ENCODE data around the gene VDR.

Gene VDR

DNA sequence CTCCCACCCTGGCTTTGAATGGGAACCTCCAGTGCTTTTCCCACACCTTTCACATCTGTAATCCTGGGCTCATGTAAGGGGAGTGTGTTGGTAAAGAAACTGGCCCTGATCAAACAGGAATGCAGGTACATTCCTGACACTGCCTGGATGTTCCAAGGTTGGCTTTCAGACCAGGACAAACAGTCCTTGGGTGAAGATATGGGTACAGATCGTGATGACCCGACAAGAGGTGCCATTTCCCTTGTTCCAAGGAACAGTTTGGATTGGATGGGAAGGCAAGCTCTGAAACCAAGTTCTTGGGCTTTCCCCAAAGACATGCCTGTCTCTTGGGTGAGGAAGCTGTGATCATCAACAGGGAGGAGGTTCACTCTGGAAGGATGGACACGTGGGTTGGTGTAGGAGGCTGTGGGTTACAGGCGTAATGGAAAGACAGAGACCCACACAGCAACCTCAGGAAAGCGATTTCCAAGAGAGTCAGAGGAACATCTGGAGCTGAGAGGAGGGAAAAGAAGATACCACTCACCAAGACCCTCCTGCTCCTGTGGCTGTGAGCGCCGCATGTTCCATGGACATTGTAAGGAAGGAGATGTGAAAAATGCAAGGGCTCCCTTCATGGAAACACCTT is 26.4 kb downstream of the VDR start:
- TF ChIP-seq, protein P1, sequence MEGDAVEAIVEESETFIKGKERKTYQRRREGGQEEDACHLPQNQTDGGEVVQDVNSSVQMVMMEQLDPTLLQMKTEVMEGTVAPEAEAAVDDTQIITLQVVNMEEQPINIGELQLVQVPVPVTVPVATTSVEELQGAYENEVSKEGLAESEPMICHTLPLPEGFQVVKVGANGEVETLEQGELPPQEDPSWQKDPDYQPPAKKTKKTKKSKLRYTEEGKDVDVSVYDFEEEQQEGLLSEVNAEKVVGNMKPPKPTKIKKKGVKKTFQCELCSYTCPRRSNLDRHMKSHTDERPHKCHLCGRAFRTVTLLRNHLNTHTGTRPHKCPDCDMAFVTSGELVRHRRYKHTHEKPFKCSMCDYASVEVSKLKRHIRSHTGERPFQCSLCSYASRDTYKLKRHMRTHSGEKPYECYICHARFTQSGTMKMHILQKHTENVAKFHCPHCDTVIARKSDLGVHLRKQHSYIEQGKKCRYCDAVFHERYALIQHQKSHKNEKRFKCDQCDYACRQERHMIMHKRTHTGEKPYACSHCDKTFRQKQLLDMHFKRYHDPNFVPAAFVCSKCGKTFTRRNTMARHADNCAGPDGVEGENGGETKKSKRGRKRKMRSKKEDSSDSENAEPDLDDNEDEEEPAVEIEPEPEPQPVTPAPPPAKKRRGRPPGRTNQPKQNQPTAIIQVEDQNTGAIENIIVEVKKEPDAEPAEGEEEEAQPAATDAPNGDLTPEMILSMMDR (IDR thresholded peaks at IDR 0.05; ENCODE audit: low read depth, low read length): no peak
- no peak overlapping the region for H3K4me3 ChIP-seq (ENCODE audit: low read depth, low read length)

DNA sequence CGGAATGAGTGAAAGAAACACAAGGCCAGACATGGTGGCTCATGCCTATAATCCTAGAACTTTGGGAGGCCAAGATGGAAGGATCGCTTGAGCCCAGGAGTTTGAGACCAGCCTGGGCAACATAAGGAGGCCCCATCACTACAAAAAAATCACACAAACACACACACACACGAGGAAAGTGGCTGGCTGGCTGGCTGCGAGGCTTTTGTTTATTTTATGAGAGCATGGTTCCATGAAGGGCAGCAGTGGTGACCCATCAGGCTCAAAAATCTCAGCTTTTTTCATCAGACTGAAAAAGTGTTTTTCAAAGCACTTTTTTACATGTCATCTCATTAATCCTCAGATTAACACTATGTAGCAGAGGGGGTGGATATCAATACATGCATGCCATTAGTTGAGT is 27.7 kb downstream of the VDR start:
- no peak overlapping the region for H3K4me3 ChIP-seq (ENCODE audit: low read depth, low read length)
- TF ChIP-seq, protein P1 (IDR thresholded peaks at IDR 0.05; ENCODE audit: low read depth, low read length): no peak

DNA sequence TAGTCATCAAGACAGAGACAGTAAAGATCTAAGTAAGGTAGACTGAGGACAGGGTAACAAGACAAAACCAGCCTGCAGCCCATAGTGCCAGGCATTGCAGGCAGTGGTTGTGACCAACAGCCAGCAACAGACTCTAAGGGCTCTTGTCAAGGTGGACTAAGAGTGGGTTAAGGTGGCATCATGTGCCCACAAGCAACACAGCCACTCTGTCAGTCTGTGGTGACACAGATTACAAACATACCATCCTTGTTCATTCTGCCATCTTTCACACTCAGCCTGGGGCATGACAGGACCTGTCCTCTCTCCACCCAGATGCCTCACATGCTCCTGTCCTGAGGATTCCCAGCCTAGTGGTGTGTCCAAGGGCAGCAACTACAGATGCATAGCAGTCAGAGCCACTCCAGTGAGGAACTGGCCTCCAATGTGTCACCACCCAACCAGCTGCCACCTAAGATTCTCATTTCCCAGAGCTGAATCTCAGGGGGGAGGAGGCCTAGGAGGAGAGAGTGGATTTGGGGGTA is 28.3 kb downstream of the VDR start:
- no peak overlapping the region for H3K4me3 ChIP-seq (ENCODE audit: low read depth, low read length)
- TF ChIP-seq, protein P1 (IDR thresholded peaks at IDR 0.05; ENCODE audit: low read depth, low read length): no peak

DNA sequence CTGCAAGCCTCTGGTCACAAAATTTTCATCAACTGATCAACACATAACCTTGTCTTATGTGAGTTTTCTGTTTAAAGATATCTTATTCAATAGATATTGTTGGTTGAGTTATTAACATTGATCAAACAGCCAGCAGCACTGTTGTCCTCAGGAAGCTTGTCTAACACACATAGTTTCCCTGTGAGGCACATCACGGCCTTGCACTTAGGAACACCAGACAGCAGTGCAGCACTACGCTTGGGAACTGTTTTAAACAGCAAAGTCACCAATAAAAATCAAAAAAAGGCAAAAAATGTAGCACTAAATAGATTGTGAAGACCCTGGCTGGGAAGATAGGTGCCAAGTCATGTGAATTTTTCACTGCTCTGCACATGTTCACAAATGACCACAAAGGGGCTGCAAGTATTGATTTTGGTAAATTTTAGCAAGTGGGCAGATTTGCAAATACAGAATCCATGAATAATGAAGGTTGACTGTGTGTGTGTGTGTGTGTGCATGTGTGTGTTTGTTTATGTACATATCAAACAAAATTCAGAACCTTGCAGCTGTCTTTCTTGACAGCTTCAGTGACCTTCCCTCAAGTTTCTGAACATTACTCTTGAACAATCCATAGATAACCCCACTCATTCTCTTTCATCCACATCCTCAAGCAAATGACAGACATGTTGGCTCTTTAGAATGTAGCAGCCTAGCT is 28.9 kb downstream of the VDR start:
- H3K4me3 ChIP-seq (ENCODE audit: low read depth, low read length): no peak overlapping the region
- TF ChIP-seq, protein P1 (IDR thresholded peaks at IDR 0.05; ENCODE audit: low read depth, low read length): no peak

DNA sequence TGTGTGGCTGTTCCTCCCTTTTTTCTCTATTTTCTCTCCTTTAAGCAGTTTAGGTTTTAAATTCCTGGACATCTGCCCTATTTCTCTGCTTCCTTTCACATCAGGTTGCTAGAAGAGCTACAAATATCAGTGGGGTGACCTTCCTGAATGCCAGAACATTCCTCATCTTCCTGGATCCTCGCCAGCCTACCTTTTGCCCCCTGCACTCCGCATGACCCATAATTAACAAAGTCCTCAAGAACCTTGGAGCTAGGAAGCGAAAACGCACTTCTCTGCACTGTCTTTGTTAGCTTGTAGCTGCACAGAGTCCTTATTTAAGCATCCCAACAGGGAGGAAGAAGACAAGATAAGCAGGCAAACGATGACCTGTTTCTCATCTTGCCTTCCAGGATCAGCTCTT is 30.5 kb downstream of the VDR start:
- H3K4me3 ChIP-seq (ENCODE audit: low read depth, low read length): no peak overlapping the region
- TF ChIP-seq, protein P1 (IDR thresholded peaks at IDR 0.05; ENCODE audit: low read depth, low read length): no peak

DNA sequence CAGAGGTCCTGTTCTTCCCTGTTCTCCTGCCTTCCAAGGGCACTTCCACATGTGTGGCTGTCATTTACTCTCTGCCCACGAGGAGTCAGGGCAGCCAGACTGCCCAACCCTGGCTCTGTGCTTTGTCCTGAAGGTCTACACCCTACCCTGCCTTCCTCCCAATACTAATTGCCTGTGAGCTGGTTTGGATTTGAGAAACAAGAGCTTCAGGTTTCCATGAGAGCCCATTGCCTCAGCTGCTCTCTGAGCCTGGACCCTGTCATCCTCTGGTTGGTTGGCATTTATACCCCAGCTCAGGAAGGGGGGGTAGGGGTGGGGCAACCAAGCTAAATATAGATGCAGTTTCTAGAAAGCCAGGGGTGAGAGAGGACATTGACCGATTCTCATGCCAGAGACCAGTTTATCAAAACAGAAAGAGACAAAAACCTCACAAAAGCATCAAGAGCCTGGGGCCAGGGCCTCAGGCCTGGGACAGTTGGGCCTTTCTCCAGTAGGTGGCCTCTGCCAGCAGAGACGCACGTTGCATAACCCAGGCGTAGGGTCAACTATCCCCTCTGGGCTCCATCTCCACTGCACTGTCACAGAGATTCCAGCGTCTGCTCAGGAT is 34.5 kb downstream of the VDR start:
- no peak overlapping the region for H3K4me3 ChIP-seq (ENCODE audit: low read depth, low read length)
- TF ChIP-seq, protein P1 (IDR thresholded peaks at IDR 0.05; ENCODE audit: low read depth, low read length): peak; percentile 63; the same call in 1 of the 2 replicates

DNA sequence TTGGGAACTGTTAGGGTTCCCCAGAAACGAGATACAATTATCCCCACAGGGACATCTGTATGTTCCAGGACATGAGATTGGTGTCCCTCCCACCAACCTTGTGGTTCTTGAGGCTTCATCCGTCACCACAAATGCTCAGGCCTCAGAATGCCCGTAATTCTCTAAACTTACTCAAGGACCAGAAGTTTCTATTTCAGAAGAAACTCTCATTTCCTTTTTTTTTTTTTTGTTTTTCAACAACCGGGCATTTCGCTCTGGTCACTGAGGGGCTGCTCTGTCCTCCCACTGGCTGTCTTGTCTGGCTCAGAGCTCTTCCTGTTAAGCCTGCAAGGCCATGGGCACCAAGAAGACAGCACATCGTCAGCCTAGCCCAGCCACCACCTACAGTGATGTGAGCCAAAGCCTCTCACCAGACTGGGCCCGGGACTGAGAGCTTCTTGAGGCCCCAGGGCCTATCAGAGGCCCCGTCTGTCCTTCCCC is 36.2 kb downstream of the VDR start:
- H3K4me3 ChIP-seq (ENCODE audit: low read depth, low read length): no peak overlapping the region
- TF ChIP-seq, protein P1 (IDR thresholded peaks at IDR 0.05; ENCODE audit: low read depth, low read length): no peak

Data from WI38 (cell line).